HUES48 (cell line): ENCODE data around the gene PP2D1.
"Not testable (repeated sequence)": the region's sequence is repeated elsewhere in the genome, so short reads cannot be mapped to it uniquely, and the experiment has no call there.

Experiments
- H3K27ac ChIP-seq: one replicate; pipeline ENCODE4 v1.7.0; 2013; ENCODE audit warnings: low read depth, low read length, inconsistent platforms
- H3K27me3 ChIP-seq: 2 replicates; pipeline ENCODE4 v1.6.1; 2013; ENCODE audit warnings: mild to moderate bottlenecking, low read length; ENCODE audit not compliant: control insufficient read depth, insufficient read depth
- H3K36me3 ChIP-seq: 2 replicates; pipeline ENCODE4 v1.6.1; 2013; ENCODE audit warnings: low read length; ENCODE audit not compliant: control insufficient read depth, insufficient read depth
- H3K4me1 ChIP-seq: 2 replicates; pipeline ENCODE4 v1.6.1; 2013; ENCODE audit warnings: mild to moderate bottlenecking, low read length; ENCODE audit not compliant: control insufficient read depth, insufficient read depth
- H3K4me3 ChIP-seq: 2 replicates; pipeline ENCODE4 v1.5.1; 2013; ENCODE audit warnings: mild to moderate bottlenecking, low read depth, low read length
- H3K9ac ChIP-seq: 2 replicates; pipeline ENCODE4 v1.6.1; 2013; ENCODE audit warnings: mild to moderate bottlenecking, low read depth, low read length, moderate library complexity
- H3K9me3 ChIP-seq: 2 replicates; pipeline ENCODE4 v1.6.1; 2013; ENCODE audit warnings: low read length; ENCODE audit not compliant: control insufficient read depth, insufficient read depth

PP2D1 gene

DNA sequence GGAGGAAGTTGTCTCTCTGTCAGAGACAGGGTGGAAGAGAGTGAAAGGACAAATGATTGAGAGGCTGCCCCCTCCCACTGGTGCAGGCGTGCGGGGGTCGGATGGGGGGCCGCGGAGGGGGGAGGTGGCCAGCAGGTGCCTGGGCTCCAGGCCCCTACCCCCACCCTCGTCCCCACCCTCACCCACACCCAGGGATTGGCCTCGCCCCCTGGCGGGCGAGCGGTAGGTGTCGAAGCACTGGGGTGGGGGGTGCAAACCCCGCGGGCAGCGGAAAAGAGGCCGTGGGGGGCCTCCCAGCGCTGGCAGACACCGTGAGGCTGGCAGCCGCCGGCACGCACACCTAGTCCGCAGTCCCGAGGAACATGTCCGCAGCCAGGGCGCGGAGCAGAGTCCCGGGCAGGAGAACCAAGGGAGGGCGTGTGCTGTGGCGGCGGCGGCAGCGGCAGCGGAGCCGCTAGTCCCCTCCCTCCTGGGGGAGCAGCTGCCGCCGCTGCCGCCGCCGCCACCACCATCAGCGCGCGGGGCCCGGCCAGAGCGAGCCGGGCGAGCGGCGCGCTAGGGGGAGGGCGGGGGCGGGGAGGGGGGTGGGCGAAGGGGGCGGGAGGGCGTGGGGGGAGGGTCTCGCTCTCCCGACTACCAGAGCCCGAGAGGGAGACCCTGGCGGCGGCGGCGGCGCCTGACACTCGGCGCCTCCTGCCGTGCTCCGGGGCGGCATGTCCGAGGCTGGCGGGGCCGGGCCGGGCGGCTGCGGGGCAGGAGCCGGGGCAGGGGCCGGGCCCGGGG lies 27.9 kb upstream of the PP2D1 start, which contains the start of gene KAT2B:
Gene KAT2B, plus strand, starts transcription at position 682 of the 783 bp plus-strand sequence. Its CDS starts 32 bp downstream, at position 714.
- Histone ChIP-seq H3K27ac (peak within 1 kb of the TSS; percentile 75), H3K27me3 (peaks cover 30% of the 10 kb centered on the region), H3K4me1 (peaks cover 11% of the 10 kb centered on the region; the same call in 1 of the 2 replicates), H3K4me3 (peak within 1 kb of the TSS; percentile 77), H3K9me3 (no peaks in the 10 kb centered on the region), H3K36me3 (no peaks in the 10 kb centered on the region), H3K9ac (no peak within 1 kb of the TSS)

GRCh38 chr3:20039466-20039764 lies 27.4 kb upstream of the PP2D1 start:
- Histone ChIP-seq H3K27ac (peak overlapping the region; percentile 75), H3K27me3 (peaks cover 30% of the 10 kb centered on the region), H3K36me3 (no peaks in the 10 kb centered on the region), H3K9ac (no peak overlapping the region), H3K4me3 (peak overlapping the region; percentile 73), H3K4me1 (peaks cover 11% of the 10 kb centered on the region; the same call in 1 of the 2 replicates), H3K9me3 (no peaks in the 10 kb centered on the region)

- Histone ChIP-seq H3K27ac (no peak overlapping the region), H3K9me3 (no peaks in the 10 kb centered on the region), H3K4me1 (peaks cover 11% of the 10 kb centered on the region; the same call in 1 of the 2 replicates), H3K36me3 (no peaks in the 10 kb centered on the region), H3K9ac (no peak overlapping the region), H3K27me3 (peaks cover 30% of the 10 kb centered on the region), H3K4me3 (peak overlapping the region; percentile 73)
Observed at GRCh38 chr3:20038699-20039465, 26.8 kb upstream of the PP2D1 start.

DNA sequence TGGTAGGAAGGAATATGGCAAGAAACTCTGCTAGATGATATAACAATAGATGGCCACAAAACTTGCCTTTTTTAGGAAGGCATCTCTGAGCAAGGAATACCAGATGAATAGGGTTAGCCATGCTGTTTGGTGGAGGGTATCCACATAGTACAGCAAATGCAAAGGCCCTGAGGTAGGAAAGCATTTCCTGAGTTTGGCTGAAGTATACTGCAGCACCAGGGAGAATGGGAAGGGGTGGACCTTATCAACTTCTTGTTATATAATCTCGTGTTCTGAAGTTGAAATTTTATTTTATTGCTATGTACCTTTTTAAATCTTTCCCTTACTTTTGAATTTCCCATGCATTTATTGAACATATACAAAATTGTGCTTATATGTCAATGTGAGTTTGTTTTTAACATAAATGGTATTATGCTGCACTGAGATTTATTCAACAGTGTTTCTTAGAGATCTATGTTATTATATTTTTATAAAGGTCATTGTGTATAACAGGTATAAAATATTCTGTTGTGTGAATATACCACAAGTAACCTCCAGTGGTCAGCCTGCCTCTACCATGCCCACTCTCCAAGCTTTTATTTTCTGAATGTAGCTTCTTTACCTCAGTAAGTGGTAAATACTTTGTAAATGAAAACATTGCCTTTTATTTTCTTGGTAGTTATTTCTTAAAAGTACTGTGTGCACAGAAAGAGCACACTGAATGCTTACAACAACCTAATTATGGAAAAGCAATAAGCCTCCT lies 25.4 kb upstream of the PP2D1 start:
- H3K27me3 ChIP-seq, result peaks cover 30% of the 10 kb centered on the region
- H3K27ac ChIP-seq, result no peak overlapping the region
- H3K4me3 ChIP-seq, result no peak overlapping the region
- no peak overlapping the region for H3K9ac ChIP-seq
- peaks cover 11% of the 10 kb centered on the region; the same call in 1 of the 2 replicates for H3K4me1 ChIP-seq
- H3K9me3 ChIP-seq, result no peaks in the 10 kb centered on the region
- H3K36me3 ChIP-seq, result no peaks in the 10 kb centered on the region

- Histone ChIP-seq H3K27ac (no peak overlapping the region), H3K36me3 (no peaks in the 10 kb centered on the region), H3K4me3 (no peak overlapping the region), H3K27me3 (peaks cover 16% of the 10 kb centered on the region), H3K9ac (no peak overlapping the region), H3K4me1 (peaks cover 11% of the 10 kb centered on the region; the same call in 1 of the 2 replicates), H3K9me3 (no peaks in the 10 kb centered on the region)
Observed at GRCh38 chr3:20035019-20035418, 23.0 kb upstream of the PP2D1 start.

- not testable (repeated sequence) for H3K27me3 ChIP-seq, H3K9ac ChIP-seq, H3K36me3 ChIP-seq, H3K9me3 ChIP-seq, H3K27ac ChIP-seq, H3K4me1 ChIP-seq, H3K4me3 ChIP-seq
Observed at GRCh38 chr3:20031939-20032338, 19.9 kb upstream of the PP2D1 start.

DNA sequence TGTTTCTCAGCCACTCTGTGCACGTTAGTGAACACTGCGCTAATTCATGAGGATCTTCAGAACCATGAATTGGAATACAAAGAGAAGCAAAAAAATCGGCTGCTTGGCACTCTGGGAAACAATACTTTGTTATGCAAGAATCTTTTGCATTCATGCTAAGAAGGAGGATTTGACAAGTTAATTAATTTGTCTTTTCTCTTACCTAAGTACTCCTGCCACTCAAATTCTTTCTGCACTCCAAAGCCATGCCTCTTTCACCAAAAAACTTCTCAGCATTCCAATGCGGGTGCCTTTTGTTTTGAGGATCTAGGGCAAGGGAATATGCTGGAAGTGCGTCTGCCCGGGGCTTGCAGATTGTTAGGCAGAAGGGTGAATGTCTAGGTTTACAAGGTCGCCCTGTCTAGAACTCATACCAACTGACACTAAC lies 16.9 kb upstream of the PP2D1 start:
- H3K9ac ChIP-seq, result no peak overlapping the region
- no peak overlapping the region for H3K27ac ChIP-seq
- no peaks in the 10 kb centered on the region for H3K9me3 ChIP-seq
- peaks cover 7% of the 10 kb centered on the region; the same call in 1 of the 2 replicates for H3K4me1 ChIP-seq
- no peaks in the 10 kb centered on the region for H3K36me3 ChIP-seq
- H3K27me3 ChIP-seq, result no peaks in the 10 kb centered on the region
- no peak overlapping the region for H3K4me3 ChIP-seq

DNA sequence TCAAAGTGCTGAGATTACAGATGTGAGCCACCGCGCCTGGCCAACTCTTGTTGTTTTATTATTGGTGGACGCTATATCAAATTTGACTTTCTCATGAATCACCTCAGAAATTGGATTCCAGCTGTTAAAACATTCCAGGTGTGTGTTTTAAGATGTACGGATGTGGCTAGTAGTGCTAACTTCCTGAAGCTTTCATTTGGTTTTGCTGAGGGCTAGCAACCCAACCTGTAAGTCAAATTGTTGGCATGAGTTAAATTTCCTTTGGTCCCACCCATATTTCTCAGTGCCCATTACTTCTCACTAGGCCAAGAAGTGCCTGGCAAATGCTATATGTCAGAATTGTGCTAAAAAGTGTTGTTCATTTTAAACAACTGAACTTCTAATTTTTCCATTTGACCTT lies 15.1 kb upstream of the PP2D1 start:
- Histone ChIP-seq H3K9me3 (no peaks in the 10 kb centered on the region), H3K4me3 (no peak overlapping the region), H3K9ac (no peak overlapping the region), H3K27me3 (no peaks in the 10 kb centered on the region), H3K36me3 (no peaks in the 10 kb centered on the region), H3K27ac (no peak overlapping the region), H3K4me1 (peaks cover 7% of the 10 kb centered on the region; the same call in 1 of the 2 replicates)

GRCh38 chr3:20023623-20024405 lies 11.8 kb upstream of the PP2D1 start:
- H3K27ac ChIP-seq, result no peak overlapping the region
- no peak overlapping the region for H3K4me3 ChIP-seq
- H3K9ac ChIP-seq, result no peak overlapping the region
- no peaks in the 10 kb centered on the region for H3K27me3 ChIP-seq
- no peaks in the 10 kb centered on the region for H3K36me3 ChIP-seq
- no peaks in the 10 kb centered on the region for H3K9me3 ChIP-seq
- peaks cover 2% of the 10 kb centered on the region; the same call in 1 of the 2 replicates for H3K4me1 ChIP-seq

DNA sequence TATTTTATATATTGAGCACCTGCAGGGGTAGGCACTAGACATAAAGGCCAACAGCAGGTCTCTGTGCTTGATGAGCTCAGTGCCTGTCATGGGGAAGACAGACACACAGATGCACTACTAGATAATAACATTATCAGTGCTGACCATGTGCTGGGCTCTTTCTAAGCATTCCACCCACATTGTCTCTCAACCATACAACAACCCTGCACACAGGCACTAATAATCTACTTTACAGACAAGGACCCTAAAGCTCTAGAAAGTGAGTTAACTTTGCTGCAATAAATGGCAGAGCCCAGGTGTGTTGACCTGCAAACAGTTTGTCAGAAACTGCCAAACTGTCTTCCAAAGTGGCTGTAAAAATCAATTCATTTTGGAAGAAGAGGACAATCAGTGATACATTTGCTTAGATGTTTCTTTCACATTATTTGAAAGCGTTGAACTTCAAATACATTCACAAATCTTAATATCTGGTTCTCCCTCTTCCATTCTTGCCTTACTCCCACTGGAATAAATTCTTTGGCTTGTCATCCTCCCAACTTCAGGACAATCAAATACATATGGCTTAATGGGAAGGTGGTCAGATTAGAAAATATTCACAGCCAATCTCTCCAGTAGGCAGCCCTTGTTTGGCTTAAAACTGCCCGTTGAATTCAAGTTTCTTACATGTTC lies 11.0 kb upstream of the PP2D1 start:
- Histone ChIP-seq H3K9me3 (no peaks in the 10 kb centered on the region), H3K27ac (no peak overlapping the region), H3K4me1 (no peaks in the 10 kb centered on the region), H3K27me3 (no peaks in the 10 kb centered on the region), H3K9ac (no peak overlapping the region), H3K4me3 (no peak overlapping the region), H3K36me3 (no peaks in the 10 kb centered on the region)
